Thymus (tissue), 11 donors: ENCODE data around the gene SPATA2L. TPM values are rescaled to one million over a fixed set of nuclear protein-coding genes. Genes with fewer than 3 reads are reported as not detected.
"Not testable (repeated sequence)": the region's sequence is repeated elsewhere in the genome, so short reads cannot be mapped to it uniquely, and the experiment has no call there.

ENCODE experiments used
- DNase-seq, 9 donors: peaks; one replicate each; pipeline ENCODE4 v3.0.0-alpha.2; 2013; ENCODE audit warnings: low spot score in 9 of 9, low read depth in 6 of 9, missing footprints in 1 of 9
- H3K27ac ChIP-seq, 2 donors: one replicate each; pipeline ENCODE4 v1.5.1; 2013; ENCODE audit warnings: control low read depth in 1 of 2, low read depth in 1 of 2, low read length in 1 of 2, mild to moderate bottlenecking in 1 of 2, moderate library complexity in 1 of 2
- H3K27me3 ChIP-seq, 2 donors: one replicate each; pipeline ENCODE4 v1.5.1; 2013; ENCODE audit warnings: low read length in 1 of 2; ENCODE audit not compliant: control insufficient read depth in 2 of 2, insufficient read depth in 1 of 2
- H3K36me3 ChIP-seq, 2 donors: one replicate each; pipeline ENCODE4 v1.5.1; 2013; ENCODE audit warnings: low read length in 1 of 2, mild to moderate bottlenecking in 1 of 2, moderate library complexity in 1 of 2; ENCODE audit not compliant: control insufficient read depth in 2 of 2, insufficient read depth in 2 of 2
- H3K4me1 ChIP-seq, 2 donors: one replicate each; pipeline ENCODE4 v1.5.1; 2013; ENCODE audit warnings: low read length in 2 of 2; ENCODE audit not compliant: control insufficient read depth in 2 of 2, insufficient read depth in 2 of 2
- H3K4me3 ChIP-seq, 2 donors: one replicate each; pipeline ENCODE4 v1.5.1; 2013; ENCODE audit warnings: low read length in 2 of 2, control low read depth in 1 of 2, mild to moderate bottlenecking in 1 of 2
- H3K9me3 ChIP-seq, 2 donors: one replicate each; pipeline ENCODE4 v1.5.1; 2013; ENCODE audit warnings: low read length in 1 of 2, mild to moderate bottlenecking in 1 of 2; ENCODE audit not compliant: control insufficient read depth in 2 of 2, insufficient read depth in 1 of 2
- WGBS: extraction: QIAGEN DNeasy Blood & Tissue Kit; methylation state at CpG from one replicate; pipeline ENCODE4 v1.1.7; 2013; 5-methylcytosine and 5-hydroxymethylcytosine counted together
- polyA plus RNA-seq: library from polyadenylated mRNA; stranded (reverse); fragments of 200-250 nt; gene quantifications from one replicate; pipeline ENCODE4 v1.2.3, GENCODE V29; 2013
- total RNA-seq: library from RNA; stranded (reverse); fragments of 120-200 nt; gene quantifications from one replicate; pipeline ENCODE4 v1.2.4, GENCODE V29; 2013
- donor health status: healthy.

Gene SPATA2L
- total and polyA plus RNA-seq, 2 donors = 6.8 to 9.1 TPM

- H3K4me3 ChIP-seq = no peak overlapping the region
- DNase-seq = no peak
- 97% methylated on average over 13 of the region's 13 CpGs for WGBS
- H3K9me3 ChIP-seq = peaks cover 0 to 15% of the 10 kb centered on the region in 2 donors
- no peak overlapping the region for H3K27ac ChIP-seq
- H3K4me1 ChIP-seq = peaks cover 11 to 17% of the 10 kb centered on the region in 2 donors
- H3K27me3 ChIP-seq = no peaks in the 10 kb centered on the region
- peaks cover 39 to 41% of the 10 kb centered on the region in 2 donors for H3K36me3 ChIP-seq
Observed at GRCh38 chr16:89689142-89689541, 12.4 kb downstream of the SPATA2L start.

- Histone ChIP-seq H3K27me3 (no peaks in the 10 kb centered on the region), H3K4me3 (no peak overlapping the region), H3K27ac (no peak overlapping the region), H3K36me3 (peaks cover 31 to 34% of the 10 kb centered on the region in 2 donors), H3K9me3 (peaks cover 0 to 15% of the 10 kb centered on the region in 2 donors), H3K4me1 (peaks cover 11 to 17% of the 10 kb centered on the region in 2 donors)
- 96% methylated on average over 5 of the region's 5 CpGs for WGBS
- DNase-seq = no peak
Observed at GRCh38 chr16:89688395-89688794, 13.1 kb downstream of the SPATA2L start.

- Histone ChIP-seq H3K9me3 (peaks cover 0 to 15% of the 10 kb centered on the region in 2 donors), H3K4me1 (peaks cover 11 to 17% of the 10 kb centered on the region in 2 donors), H3K27me3 (no peaks in the 10 kb centered on the region), H3K4me3 (peak overlapping the region; percentile 78 to 92), H3K36me3 (peaks cover 24 to 25% of the 10 kb centered on the region in 2 donors), H3K27ac (peak overlapping the region; percentile 78 to 97)
- DNase-seq = no peak
- 25% methylated on average over 42 of the region's 42 CpGs for WGBS
Observed at GRCh38 chr16:89687092-89687940, 14.2 kb downstream of the SPATA2L start.

- Histone ChIP-seq H3K27me3 (no peaks in the 10 kb centered on the region), H3K9me3 (peaks cover 0 to 15% of the 10 kb centered on the region in 2 donors), H3K27ac (peak within 1 kb of the TSS; percentile 85 to 97), H3K4me1 (peaks cover 11 to 17% of the 10 kb centered on the region in 2 donors), H3K36me3 (peaks cover 17 to 18% of the 10 kb centered on the region in 2 donors), H3K4me3 (peak within 1 kb of the TSS; percentile 78 to 92)
- under 1% methylated on average over 67 of the region's 67 CpGs for WGBS
- DNase-seq = peak; percentile 79 to 93 (median 86)
Observed at GRCh38 chr16:89686520-89687091, 14.9 kb downstream of the SPATA2L start, which contains the start of gene CDK10. CDK10 (plus strand) TSS chr16:89686689; CDS start chr16:89686711, 22 bp downstream.

- H3K4me3 ChIP-seq = peak overlapping the region in 1 of 2 donors; percentile 92
- peaks cover 11 to 17% of the 10 kb centered on the region in 2 donors for H3K4me1 ChIP-seq
- H3K27ac ChIP-seq = no peak overlapping the region
- no peak for DNase-seq
- 92% methylated on average over 1 of the region's 1 CpG for WGBS
- peaks cover 0 to 18% of the 10 kb centered on the region in 2 donors for H3K9me3 ChIP-seq
- H3K27me3 ChIP-seq = no peaks in the 10 kb centered on the region
- peaks cover 11 to 13% of the 10 kb centered on the region in 2 donors for H3K36me3 ChIP-seq
Observed at GRCh38 chr16:89685916-89686315, 15.6 kb downstream of the SPATA2L start.

- WGBS = 99% methylated on average over 2 of the region's 2 CpGs
- Histone ChIP-seq H3K27me3 (no peaks in the 10 kb centered on the region), H3K4me1 (no peaks in the 10 kb centered on the region), H3K36me3 (no peaks in the 10 kb centered on the region), H3K9me3 (peaks cover 0 to 19% of the 10 kb centered on the region in 2 donors), H3K4me3 (no peak overlapping the region), H3K27ac (no peak overlapping the region)
- DNase-seq = no peak
Observed at GRCh38 chr16:89678258-89678657, 23.2 kb downstream of the SPATA2L start.

GRCh38 chr16:89672177-89672941 is 29.1 kb downstream of the SPATA2L start:
- peaks cover 0 to 3% of the 10 kb centered on the region in 2 donors for H3K4me1 ChIP-seq
- H3K9me3 ChIP-seq = no peaks in the 10 kb centered on the region
- H3K4me3 ChIP-seq = no peak overlapping the region
- 95% methylated on average over 16 of the region's 16 CpGs for WGBS
- no peaks in the 10 kb centered on the region for H3K27me3 ChIP-seq
- H3K27ac ChIP-seq = no peak overlapping the region
- no peak for DNase-seq
- no peaks in the 10 kb centered on the region for H3K36me3 ChIP-seq

- H3K4me3 ChIP-seq = not testable (repeated sequence)
- WGBS = 97% methylated on average over 4 of the region's 4 CpGs
Observed at GRCh38 chr16:89671565-89671964, 29.9 kb downstream of the SPATA2L start.

More at GRCh38 chr16:89671565-89671964, 29.9 kb downstream of the SPATA2L start:
- DNase-seq, H3K9me3 ChIP-seq, H3K36me3 ChIP-seq, H3K27me3 ChIP-seq, H3K4me1 ChIP-seq, H3K27ac ChIP-seq: not testable (repeated sequence)
